Stimulated activated CD8-positive, alpha-beta memory T cell treated with anti-CD3 and anti-CD28 coated beads, Interleukin-15, amount 100 ng/mL, for 4 hours (primary cell): Measurements from ENCODE around the gene MEAK7.

ENCODE experiments used
- DNase-seq, 2 donors: peaks; one replicate each; pipeline ENCODE4 v3.0.0-alpha.2; 2020; ENCODE audit warnings: low read depth in 2 of 2

Gene MEAK7

DNA sequence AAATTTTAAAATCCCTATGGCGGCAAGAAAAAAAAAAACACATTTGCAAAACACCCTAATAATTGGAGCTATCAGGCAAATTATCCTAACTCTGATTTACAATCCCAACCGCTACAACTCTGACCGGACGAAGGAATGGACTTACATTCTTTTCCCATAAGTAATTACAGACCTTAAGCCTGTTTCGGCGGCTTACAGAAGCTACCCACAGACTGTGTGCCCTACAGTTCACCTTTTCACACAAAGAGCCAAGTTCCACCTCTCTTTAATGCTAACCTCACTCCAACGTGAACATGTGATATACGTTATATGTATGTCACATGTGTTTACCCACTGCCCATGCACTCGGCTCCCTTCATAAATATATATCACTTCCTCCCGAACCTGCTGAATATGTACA lies 8.7 kb upstream of the MEAK7 start:
- DNase-seq = no peak

GRCh38 chr16:84511831-84512230 lies 7.4 kb upstream of the MEAK7 start:
- no peak for DNase-seq

GRCh38 chr16:84511180-84511800 lies 6.8 kb upstream of the MEAK7 start:
- peak; percentile 52 to 59 for DNase-seq

- no peak for DNase-seq
Measured at GRCh38 chr16:84509032-84509950, 4.8 kb upstream of the MEAK7 start.

GRCh38 chr16:84508502-84508901 lies 4.0 kb upstream of the MEAK7 start:
- no peak for DNase-seq

DNA sequence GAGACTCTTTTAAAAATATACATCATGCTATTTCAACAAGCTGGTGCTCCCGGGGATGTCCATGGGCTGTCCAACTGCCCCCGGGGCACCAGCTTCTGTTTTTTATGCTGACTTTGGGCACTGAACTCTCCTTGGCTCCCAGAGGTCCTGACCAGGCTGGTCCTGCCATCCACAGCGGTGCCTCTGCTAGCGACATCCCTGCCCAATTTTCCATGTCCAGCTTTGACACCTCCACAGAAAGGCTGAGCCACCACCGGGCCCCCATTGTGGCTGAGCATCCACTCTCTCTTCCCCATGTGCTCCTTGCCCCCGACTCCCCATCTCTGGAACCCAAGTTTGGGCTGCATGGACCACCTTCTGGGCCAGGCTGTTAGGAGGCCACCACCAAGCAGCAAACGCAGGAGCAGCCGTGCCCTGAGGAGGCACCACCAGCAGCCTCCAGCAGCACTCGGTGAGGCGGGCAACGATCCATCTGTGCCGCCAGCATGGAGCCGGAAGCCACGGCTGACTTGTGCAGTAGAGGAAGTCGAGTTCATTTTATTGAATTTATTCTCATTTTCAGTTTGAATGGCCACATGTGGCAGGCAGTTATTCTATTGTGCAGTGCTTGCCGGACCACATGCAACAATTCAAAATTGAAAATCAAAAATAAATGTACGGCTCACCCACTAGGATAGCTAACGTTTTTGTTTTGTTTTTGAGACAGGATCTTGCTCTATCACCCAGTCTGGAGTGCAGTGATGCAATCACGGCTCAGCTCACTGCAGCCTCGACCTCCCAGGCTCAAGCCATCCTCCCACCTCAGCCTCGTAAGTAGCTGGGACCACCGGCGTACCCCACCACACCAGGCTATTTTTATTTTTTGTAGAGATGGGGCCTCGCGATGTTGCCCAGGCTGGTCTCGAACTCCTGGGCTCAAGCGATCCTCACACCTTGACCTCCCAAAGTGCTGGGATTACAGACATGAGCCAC lies 2.8 kb upstream of the MEAK7 start:
- no peak for DNase-seq

GRCh38 chr16:84505249-84506187 lies 1.1 kb upstream of the MEAK7 start:
- DNase-seq = no peak

DNA sequence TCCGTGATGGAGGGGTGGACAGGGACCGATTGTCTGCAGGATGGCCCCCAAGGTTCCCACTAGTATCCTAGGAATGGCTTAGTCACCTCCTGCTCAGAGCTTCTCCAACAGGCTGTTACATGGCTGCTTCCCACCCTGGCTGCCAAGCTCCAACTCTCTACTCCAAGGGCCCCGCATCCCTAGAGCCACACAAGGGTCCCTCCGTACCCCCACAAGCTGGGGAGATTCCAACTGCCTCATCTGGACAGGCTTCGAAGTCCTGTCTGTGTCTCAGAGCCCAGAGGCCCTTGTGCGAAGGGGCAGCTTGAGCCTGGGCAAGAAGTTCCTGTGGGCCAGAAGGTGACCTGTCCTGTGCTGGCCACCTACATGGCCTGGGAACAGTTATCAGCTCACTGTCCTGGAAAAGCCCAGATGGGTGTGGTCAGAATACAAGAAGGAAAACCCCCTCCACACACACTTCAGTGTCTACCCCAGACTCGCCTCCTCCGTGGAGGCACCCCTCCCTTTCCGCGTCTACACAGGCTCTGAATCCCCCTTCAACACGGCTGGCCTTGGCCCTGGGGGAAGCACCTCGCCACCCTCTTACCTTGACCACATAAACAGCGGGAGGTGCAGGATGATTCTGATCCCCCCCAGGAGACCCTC lies 586 bp downstream of the MEAK7 start:
- no peak for DNase-seq

DNA sequence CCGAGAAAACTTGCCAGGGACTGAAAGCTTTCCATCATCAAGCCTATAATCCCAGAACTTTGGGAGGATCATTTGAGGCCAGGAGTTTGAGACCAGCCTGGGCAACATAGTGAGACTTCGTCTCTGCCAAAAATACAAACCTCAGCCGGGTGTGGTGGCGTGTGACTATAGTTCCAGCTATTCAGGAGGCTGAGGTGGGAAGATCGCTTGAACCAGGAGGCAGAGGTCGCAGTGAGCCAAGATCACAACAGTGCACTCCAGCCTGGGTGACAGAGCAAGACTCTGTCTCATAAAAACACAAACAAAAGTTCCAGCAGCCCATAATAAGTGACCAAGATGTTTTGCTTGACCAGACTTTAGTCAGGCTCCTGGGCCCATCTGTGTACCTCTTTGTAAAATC lies 1.9 kb downstream of the MEAK7 start:
- DNase-seq = no peak

- no peak for DNase-seq
Measured at GRCh38 chr16:84502075-84502474, 2.4 kb downstream of the MEAK7 start.

DNA sequence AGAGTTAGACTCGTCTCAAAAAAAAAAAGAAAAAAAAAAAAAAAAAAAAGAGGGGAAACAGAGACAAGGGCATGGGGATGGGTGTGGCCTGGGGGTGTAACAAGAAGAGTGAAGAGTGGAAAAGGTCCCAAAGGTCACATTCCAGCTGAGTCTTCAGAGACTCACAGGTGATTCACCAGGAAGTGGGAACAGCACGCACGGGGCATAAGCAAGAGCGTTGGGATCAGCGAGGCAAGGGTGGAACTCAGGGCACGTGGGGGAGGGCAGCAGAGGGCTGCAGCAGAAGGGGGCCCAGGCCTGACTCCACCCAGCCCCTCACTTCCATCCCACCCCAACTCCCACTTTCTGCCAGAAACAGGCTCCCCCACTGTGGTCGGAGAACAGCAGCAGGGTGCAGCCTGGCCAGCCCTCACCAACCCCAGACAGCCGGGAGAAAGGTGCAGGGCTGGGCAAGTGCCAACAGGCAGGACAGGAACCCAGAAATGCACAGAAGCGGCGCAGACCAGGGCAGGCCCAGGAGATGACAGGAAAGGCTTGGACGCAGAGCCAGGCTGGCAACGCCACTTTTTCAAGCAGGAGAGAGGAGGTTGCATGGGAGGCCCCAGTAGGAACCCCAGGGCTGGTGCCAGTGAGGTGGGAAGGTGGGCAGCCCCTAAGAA lies 3.3 kb downstream of the MEAK7 start:
- DNase-seq = no peak

DNA sequence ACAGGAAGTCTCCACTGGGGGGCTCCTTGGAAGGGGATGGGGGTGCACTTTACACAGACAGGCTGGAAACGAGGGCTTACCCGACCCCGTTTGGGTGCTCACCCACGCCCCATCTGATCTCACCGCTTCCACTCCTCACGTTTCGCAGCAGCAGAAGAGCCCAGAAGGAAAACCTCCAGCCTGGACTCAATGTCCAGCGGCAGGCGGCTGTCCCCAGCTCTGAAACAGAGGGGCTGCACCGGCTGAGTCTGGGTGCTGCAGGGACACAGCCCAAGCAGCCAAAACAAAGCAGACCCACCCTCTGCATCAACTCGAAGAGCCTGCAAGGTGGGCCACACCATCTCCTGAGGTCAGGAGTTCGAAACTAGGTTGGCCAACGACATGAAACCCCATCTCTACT lies 3.9 kb downstream of the MEAK7 start:
- DNase-seq = no peak

- no peak for DNase-seq
Measured at GRCh38 chr16:84499638-84500037, 4.8 kb downstream of the MEAK7 start.

DNA sequence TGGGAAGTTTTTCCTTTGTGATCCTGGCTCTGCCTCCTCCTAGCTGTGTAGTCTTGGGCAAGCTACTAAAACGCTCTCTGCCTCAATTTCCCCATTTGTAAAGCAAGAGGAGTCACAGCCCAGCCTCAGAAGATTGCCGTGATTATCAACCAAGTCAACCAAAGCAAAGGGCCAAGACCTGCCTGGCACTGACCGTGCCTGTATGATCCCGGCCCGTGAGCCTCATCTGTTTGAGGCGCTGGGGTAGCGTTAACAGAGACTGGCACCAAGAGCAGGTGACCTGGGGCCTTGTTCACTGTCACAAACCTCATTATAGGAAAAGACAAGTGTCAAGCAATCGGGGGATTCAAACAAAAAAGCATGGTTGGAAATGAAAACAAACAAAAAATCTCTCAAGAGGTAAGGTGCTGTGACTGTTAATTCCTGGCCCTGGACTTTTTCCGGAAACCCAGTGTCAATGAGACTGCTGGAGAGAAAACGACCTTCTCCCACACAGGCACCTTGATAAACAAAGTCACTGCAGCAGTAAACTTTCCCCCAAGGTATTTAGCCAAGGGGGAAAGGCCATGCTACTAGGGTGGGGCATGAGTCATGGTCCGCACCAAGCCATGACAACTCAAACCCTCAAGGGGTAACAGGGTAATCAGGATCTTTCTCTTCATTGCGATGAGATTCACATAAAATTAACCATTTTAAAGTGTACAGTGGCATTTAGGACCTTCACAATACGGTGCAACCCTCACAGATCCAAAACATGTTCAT lies 5.4 kb downstream of the MEAK7 start:
- DNase-seq = no peak

DNA sequence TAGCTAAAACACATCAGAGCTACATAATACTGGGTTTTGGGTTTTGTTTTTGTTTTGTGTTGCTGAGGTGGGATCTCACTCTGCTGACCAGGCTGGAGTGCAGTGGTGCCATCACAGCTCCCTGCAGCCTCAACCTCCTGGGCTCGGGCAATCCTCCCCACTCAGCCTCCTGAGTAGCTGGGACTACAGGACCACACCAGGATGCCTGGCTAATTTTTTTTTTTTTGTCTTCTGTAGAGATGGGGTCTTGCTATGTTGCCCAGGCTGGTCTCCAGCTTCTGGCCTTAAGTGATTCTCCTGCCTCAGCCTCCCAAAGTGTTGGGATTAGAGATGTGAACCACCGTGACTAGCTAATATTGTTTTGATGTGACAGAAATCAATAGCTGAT lies 6.2 kb downstream of the MEAK7 start:
- no peak for DNase-seq

DNA sequence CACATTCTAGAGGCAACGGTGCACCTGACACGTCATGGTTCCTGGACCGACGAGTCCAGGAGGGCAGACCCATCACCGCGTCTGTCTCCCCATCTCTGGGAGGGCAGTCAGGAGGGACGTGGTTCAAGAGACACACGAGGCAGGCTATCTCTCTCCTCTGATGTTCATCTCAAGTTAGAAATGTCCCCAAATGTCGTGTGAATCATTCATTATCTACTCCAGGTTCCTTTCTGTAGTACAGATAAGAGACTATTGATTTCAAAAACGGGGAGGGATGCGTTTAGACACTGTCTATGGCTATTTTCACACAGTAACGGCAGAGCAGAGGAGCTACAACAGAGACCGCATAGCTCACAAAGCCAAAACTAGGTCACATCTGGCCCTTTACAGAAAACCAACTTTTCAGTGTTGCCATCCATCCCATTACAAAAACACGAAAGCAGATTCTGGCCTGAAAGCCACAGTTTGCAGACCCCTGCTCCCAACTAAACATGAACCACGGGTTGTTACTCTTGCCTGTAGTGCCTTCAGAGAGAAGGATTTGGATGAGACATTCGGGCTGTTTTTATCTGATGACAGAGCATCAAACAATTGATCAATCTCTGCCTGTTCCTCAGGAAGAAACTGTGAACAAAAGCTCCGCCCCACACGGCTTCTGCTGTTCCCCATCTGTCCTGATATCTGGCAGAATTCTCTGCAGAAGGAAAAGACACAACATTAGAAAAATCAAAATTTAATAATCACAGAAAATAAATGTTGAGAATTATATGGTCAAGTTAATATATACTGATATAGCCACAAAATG lies 6.8 kb downstream of the MEAK7 start:
- no peak for DNase-seq

DNA sequence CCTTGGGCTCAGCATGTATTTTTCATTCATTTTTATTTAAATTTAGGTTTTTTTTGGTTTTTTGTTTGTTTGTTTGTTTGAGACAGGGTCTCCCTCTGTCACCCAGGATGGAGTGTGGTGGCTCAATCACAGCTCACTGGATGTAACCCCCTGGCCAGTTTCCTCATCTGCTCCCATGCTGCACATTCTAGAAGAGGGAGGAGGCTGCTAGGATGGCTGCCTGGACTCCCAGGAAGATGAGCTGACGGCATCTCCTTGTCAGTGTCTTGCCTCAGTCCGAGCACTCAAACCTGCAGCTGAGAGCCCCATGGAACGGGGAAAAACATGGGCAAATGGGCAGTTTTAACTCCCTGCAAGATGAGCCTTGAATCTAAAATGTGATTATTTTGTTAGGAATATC lies 7.5 kb downstream of the MEAK7 start:
- DNase-seq = no peak

- DNase-seq = no peak
Measured at GRCh38 chr16:84495506-84495905, 9.0 kb downstream of the MEAK7 start.
